ENCODE measurements around the gene TOR1AIP2.

The TOR1AIP2 gene

GRCh38 chr1:179877586-179878265 lies at the start of gene TOR1AIP2:
TSS of gene TOR1AIP2 (minus strand) at chr1:179877803. CDS start at chr1:179852665, 25,138 bp downstream.
- peak; percentile 92 for DNase-seq (ENCODE audit: low spot score)

- DNase-seq (ENCODE audit: low spot score), result no peak
These were observed 49.2 kb upstream of the TOR1AIP2 start for GRCh38 chr1:179926850-179927205.

GRCh38 chr1:179925922-179926849 lies 48.6 kb upstream of the TOR1AIP2 start:
- peak; percentile 64 for DNase-seq (ENCODE audit: low spot score)

GRCh38 chr1:179925302-179925701 lies 47.7 kb upstream of the TOR1AIP2 start:
- DNase-seq (ENCODE audit: low spot score), result no peak

- no peak for DNase-seq (ENCODE audit: low spot score)
These were observed 46.7 kb upstream of the TOR1AIP2 start for GRCh38 chr1:179924268-179924667.

- DNase-seq (ENCODE audit: low spot score), result no peak
These were observed 45.4 kb upstream of the TOR1AIP2 start for GRCh38 chr1:179923029-179923428.

- DNase-seq (ENCODE audit: low spot score), result peak; percentile 10
These were observed 44.6 kb upstream of the TOR1AIP2 start for GRCh38 chr1:179921981-179922872.

GRCh38 chr1:179921472-179921871 lies 43.9 kb upstream of the TOR1AIP2 start:
- DNase-seq (ENCODE audit: low spot score), result no peak

GRCh38 chr1:179917601-179918429 lies 40.2 kb upstream of the TOR1AIP2 start:
- DNase-seq (ENCODE audit: low spot score), result no peak

GRCh38 chr1:179911812-179912211 lies 34.2 kb upstream of the TOR1AIP2 start:
- no peak for DNase-seq (ENCODE audit: low spot score)

GRCh38 chr1:179910934-179911333 lies 33.3 kb upstream of the TOR1AIP2 start:
- no peak for DNase-seq (ENCODE audit: low spot score)

- no peak for DNase-seq (ENCODE audit: low spot score)
These were observed 12.0 kb upstream of the TOR1AIP2 start for GRCh38 chr1:179889589-179889988.

- DNase-seq (ENCODE audit: low spot score), result no peak
These were observed 10.5 kb upstream of the TOR1AIP2 start for GRCh38 chr1:179888071-179888470.

GRCh38 chr1:179883745-179884138 lies 6.1 kb upstream of the TOR1AIP2 start:
- no peak for DNase-seq (ENCODE audit: low spot score)

- peak; percentile 41 for DNase-seq (ENCODE audit: low spot score)
These were observed 5.6 kb upstream of the TOR1AIP2 start for GRCh38 chr1:179883040-179883744.

- peak; percentile 97 for DNase-seq (ENCODE audit: low spot score)
These were observed 4.8 kb upstream of the TOR1AIP2 start, which contains the start of gene TOR1AIP1 for GRCh38 chr1:179882253-179883039. TSS of gene TOR1AIP1 (plus strand) at chr1:179882285. CDS start at chr1:179882503, 218 bp downstream.

- DNase-seq (ENCODE audit: low spot score), result peak; percentile 90
These were observed 4.1 kb upstream of the TOR1AIP2 start for GRCh38 chr1:179881642-179882252.

- DNase-seq (ENCODE audit: low spot score), result no peak
These were observed 2.2 kb upstream of the TOR1AIP2 start for GRCh38 chr1:179879797-179880196.

- DNase-seq (ENCODE audit: low spot score), result no peak
These were observed 1.3 kb downstream of the TOR1AIP2 start for GRCh38 chr1:179876300-179876715.
